IPS DF 19.7 (cell line): Measurements from ENCODE around the gene GMDS.
"Not testable (repeated sequence)": the region's sequence is repeated elsewhere in the genome, so short reads cannot be mapped to it uniquely, and the experiment has no call there.

ENCODE experiments used
- DNase-seq: peaks from one replicate; pipeline ENCODE4 v3.0.0-alpha.2; 2013; ENCODE audit warnings: low read depth, low spot score

GMDS gene

GRCh38 chr6:1858859-1859258 lies 386.5 kb downstream of the GMDS start:
- DNase-seq: no peak

- no peak for DNase-seq
Measured at GRCh38 chr6:1858196-1858595, 387.2 kb downstream of the GMDS start.

GRCh38 chr6:1856381-1856780 lies 389.0 kb downstream of the GMDS start:
- no peak for DNase-seq

GRCh38 chr6:1855890-1856289 lies 389.5 kb downstream of the GMDS start:
- DNase-seq: no peak

- DNase-seq: no peak
Measured at GRCh38 chr6:1854296-1854695, 391.1 kb downstream of the GMDS start.

GRCh38 chr6:1853761-1854160 lies 391.6 kb downstream of the GMDS start:
- no peak for DNase-seq

GRCh38 chr6:1851681-1852456 lies 393.5 kb downstream of the GMDS start:
- DNase-seq: no peak

- DNase-seq: no peak
Measured at GRCh38 chr6:1850840-1851157, 394.6 kb downstream of the GMDS start.

- no peak for DNase-seq
Measured at GRCh38 chr6:1850121-1850839, 395.1 kb downstream of the GMDS start.

- no peak for DNase-seq
Measured at GRCh38 chr6:1849691-1850090, 395.7 kb downstream of the GMDS start.

GRCh38 chr6:1848752-1849151 lies 396.7 kb downstream of the GMDS start:
- DNase-seq: no peak

GRCh38 chr6:1846611-1847010 lies 398.8 kb downstream of the GMDS start:
- no peak for DNase-seq

- not testable (repeated sequence) for DNase-seq
Measured at GRCh38 chr6:1845543-1845942, 399.9 kb downstream of the GMDS start.

GRCh38 chr6:1842334-1842733 lies 403.1 kb downstream of the GMDS start:
- no peak for DNase-seq

- no peak for DNase-seq
Measured at GRCh38 chr6:1841136-1841535, 404.3 kb downstream of the GMDS start.

GRCh38 chr6:1840491-1841121 lies 404.8 kb downstream of the GMDS start:
- no peak for DNase-seq

- DNase-seq: no peak
Measured at GRCh38 chr6:1839361-1839760, 406.0 kb downstream of the GMDS start.

GRCh38 chr6:1838604-1839213 lies 406.7 kb downstream of the GMDS start:
- DNase-seq: no peak

GRCh38 chr6:1837826-1838225 lies 407.6 kb downstream of the GMDS start:
- no peak for DNase-seq

GRCh38 chr6:1836690-1837089 lies 408.7 kb downstream of the GMDS start:
- DNase-seq: no peak

- no peak for DNase-seq
Measured at GRCh38 chr6:1834646-1835516, 410.5 kb downstream of the GMDS start.
